ENCODE data around the gene ALKBH7.

The ALKBH7 gene

GRCh38 chr19:6402058-6402457 is 29.5 kb downstream of the ALKBH7 start:
- DNase-seq: no peak

GRCh38 chr19:6402837-6403608 is 30.4 kb downstream of the ALKBH7 start:
- no peak for DNase-seq

DNA sequence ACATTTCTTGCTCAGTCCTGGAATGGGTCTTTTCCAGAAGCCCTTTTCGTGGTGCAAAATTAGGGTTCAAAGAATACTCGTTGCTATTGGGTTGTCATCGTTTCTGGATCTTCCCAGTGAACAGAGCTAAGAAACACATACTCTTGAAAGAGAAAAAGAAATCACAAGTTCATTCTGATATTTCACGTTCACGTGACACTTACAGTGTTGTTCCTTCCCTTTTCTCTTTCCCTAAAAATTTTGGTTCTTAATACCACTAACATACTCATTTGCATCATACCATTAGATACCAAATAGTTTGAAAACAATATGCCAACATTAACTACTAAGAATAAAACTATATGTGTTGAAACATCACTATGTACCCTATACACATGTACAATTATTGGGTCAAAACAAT is 33.8 kb downstream of the ALKBH7 start:
- peak in 2 of 3 donors; percentile 50 to 61 for DNase-seq

DNA sequence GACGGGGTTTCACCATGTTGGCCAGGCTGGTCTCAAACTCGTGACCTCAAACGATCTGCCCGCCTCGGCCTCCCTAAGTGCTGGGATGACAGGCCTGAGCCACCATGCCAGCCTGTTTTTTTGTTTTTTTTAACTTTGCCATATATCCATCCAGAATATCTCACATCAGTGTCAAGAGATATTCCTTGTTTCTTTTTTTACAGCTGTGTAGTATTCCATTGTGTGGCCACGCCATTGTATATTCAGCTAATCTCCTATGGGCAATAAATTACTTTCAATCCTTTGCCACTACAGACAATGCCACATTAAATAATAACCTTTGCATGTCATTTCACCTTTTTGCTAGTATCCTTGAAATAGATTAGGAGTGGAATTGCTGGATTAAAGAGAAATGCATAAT is 36.8 kb downstream of the ALKBH7 start:
- DNase-seq: no peak

GRCh38 chr19:6412061-6412446 is 39.5 kb downstream of the ALKBH7 start:
- no peak for DNase-seq

- peak in 2 of 3 donors; percentile 17 to 30 for DNase-seq
Measured at GRCh38 chr19:6412447-6413091, 40.0 kb downstream of the ALKBH7 start.

- no peak for DNase-seq
Measured at GRCh38 chr19:6413291-6413690, 40.7 kb downstream of the ALKBH7 start.

DNA sequence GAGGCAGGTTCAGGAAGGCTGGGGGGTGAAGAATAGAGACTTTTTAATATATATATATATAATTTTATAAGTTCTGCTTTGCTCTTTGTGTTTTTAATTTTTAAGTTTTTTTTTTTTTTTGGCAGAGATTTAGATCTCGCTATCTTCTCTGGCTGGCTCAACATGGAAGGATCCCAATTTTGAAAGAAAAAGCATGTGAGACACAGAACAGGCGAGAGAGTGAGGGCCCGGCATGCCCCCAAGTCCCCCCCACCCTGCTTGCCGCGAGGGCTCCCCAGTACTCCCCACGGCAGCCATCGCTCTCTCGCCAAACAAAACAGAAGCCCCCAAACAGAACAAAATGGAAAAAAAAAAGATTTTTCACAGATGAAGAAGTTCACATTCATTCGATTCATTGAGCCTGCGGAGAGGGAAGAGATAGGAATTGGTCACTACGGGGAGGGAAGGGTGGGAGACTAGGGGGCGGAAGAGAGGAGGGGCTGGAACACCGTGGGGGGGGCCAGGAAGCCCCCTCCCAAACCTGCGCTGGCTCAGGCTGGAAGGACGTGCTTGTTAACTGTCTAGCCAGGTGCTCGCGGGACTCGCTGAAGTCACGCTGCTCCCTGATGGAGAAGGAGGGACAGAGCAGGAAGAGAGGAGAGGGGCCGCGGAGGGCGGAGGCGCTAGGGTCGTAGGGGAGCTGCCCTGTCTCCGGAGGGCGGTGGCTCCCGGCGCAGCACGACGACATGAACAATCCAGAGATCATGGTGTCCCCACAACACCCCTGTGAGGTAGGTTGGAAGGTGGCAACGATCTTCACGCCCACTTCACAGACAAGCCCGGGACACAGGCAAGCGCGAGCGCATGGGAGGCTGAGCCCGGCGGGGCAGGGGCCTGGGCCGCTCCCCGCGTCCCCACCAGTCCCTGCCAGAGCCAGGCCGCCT is 41.4 kb downstream of the ALKBH7 start:
- no peak for DNase-seq

DNA sequence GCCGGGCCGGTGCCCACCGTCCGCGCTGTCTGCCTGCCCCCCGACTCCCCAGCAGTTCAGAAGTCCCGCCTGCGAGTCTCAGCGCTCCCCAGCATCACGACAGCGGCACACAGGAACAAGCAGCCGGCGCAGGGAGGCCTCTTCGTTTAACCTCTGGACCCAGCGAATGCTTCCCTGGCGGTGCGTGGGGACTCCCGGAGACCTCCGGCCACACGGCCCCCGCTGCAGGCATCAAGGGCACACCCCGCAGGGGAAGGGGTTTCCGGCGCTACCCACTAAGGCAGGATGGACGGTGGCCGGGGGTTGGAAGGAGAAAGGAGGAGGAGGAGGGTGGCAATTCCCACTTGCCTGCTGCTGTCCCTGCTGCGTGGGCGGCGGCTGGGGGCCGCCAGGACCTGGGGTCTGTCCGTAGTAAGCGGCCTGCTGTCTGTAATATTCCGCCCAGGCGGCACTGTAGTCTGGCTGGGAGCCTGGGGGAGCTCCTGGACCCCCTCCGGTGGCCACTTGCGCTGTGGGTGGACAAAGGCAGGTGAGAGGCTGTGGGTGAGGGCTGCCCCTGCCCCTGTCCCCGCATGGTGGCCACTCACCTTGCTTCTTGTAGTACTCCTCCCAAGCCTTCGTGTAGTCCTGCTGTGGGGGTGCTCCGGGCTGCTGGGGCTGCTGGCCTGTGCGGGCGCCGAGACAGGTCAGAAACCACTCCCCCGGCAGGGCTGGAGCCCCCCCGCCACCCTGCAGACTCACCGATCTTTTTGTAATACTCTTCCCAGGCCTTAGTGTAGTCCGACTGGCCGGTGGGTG is 42.4 kb downstream of the ALKBH7 start:
- DNase-seq: no peak

- DNase-seq: no peak
Measured at GRCh38 chr19:6415591-6416190, 43.1 kb downstream of the ALKBH7 start.

GRCh38 chr19:6416658-6417405 is 44.2 kb downstream of the ALKBH7 start:
- no peak for DNase-seq

- peak in 1 of 3 donors; percentile 30 for DNase-seq
Measured at GRCh38 chr19:6417713-6418561, 45.3 kb downstream of the ALKBH7 start.

DNA sequence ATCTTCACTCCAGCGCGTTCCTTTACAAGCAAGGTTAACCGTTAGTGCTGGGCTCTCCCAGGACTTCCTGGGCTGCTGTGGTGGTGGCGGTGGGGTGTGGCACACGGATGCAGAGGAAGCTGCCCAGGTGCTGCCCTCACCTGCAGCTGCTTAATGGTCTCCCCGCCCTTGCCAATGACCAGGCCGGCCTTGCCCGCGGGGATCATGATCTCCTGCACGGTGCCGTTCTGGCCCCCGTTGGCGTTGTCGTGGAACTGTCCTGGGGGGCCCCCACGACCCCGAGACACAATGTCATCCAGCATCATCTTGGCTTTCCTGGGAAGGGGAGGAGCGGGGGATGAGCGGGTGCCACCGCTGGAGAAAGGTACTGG is 46.0 kb downstream of the ALKBH7 start:
- no peak for DNase-seq

DNA sequence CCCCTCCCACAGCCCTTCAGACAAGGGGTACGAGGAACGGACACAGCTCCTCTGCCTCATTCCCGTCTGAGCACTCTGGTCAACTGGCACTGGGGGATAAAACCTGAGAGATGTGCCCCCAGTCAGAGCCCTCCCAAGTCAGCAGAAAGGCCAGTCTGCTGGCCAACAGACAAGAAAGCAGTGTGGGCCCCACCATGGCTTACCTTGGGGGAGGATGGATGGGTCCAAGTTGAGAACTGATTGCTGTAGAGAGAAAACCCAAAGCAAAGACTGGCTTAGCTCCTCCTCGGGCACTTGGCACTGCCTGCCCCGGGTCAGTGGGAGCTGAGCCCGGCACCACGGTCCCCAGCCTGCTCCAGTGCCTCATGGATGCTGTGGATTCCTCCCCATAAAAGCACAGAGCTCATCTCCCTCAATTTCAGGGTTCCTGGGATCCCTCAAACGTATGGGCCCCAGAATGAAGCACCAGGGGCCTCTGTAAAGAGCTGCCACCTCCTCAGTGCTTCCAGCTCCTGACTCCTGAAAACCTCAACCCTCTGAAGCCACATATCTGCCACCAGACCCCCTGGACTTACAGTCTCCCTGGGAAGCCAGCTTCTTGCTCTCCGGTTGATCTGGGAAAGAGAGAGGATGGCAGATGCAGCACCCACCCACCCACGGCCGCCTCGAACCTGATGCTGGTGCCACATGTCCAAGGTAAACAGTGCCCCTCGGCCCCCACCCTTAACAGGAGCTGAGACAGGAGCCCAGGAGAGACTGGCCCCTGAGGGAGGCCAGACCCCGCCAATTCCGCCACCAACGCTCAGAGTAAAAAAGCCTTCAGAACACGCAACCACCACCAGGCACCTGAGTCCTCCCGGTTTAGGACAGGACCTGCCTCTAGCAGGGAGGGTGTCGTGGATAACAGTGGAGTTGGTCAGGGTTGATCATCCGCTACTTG is 48.8 kb downstream of the ALKBH7 start:
- no peak for DNase-seq

DNA sequence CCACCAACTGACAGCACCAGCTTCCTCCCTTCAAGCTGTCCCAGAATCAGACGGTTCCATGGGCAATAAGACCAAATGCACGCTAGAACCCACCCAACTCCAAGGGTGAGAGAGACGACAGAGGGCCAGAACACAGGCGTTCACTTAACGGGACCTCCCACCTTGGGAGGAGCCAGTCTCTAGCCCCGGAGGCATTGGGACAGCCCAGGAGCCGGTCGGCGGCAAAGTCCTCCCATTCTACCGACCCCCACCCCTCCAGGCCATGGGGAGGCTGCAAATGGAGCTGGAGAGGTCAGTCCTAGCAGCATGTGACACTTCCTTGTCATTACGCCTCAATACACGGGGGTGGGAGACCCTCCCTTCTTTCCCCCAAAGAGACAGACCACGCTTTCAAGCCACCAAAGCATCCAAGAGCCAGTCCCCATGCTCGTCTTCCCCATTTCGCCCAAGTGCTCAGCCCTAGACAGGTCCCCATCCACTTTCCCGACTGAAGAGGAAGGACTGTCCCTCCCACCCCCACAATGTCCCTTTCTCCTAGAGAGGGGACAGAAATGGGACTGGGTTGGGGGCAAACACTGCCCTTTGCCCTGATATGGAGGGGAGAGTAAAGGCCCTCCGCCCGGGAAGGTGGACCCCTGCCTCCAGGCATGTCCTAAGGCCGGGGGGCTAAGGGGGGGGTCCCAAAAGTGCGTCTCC is 51.1 kb downstream of the ALKBH7 start:
- DNase-seq: peak; percentile 46 to 69 (median 52)

DNA sequence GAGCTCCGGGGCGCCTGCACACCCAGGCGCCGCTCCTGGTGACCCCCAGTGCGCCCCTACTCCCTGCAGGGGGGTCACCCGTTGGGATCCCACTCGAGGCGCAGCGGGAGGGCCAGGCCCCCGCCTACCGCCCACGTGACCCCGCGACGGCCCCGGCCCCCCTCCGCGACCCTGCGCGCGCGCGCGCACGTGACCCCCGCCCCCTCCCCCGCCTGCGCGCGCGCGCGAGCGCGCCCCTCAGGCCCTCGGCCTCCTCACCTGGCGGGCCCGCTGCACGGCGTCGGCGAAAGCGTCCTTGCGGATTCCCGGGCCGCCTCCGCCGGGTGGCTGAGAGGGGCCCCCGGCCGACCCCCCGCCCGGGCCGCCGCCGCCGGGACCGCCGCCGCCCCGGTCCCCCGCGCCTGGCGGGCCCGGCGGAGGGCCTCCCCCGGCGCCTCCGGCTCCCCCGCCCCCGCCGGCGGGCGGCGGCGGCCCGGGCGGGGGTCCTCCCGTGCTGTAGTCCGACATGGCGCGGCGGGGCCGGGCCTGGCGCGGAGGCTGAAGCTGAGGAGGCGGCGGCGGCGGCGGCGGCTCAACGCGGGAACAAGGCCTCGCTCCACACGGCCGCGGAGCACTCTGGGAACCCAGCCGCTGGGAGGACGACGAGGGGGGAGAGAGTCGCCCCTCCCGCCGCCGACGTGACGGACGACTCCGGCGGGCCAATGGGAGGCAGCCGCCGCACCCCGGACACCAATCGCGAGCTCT is 51.8 kb downstream of the ALKBH7 start, which contains the start of gene KHSRP:
KHSRP (minus strand) TSS at position 617 of the 744 bp plus-strand sequence; CDS start at position 507, 110 bp downstream.
- peak in 2 of 3 donors; percentile 14 to 56 for DNase-seq

Measured in suppressor macrophage treated with lipopolysaccharide for 1 hour (primary cell).